Measurements from ENCODE around the gene UXS1.

Gene UXS1

GRCh38 chr2:106189325-106189724 lies 4.8 kb downstream of the UXS1 start:
- no peak for DNase-seq (ENCODE audit: low read depth in 2 of 2)

GRCh38 chr2:106187273-106187891 lies 6.7 kb downstream of the UXS1 start:
- no peak for DNase-seq (ENCODE audit: low read depth in 2 of 2)

GRCh38 chr2:106185475-106186184 lies 8.5 kb downstream of the UXS1 start:
- no peak for DNase-seq (ENCODE audit: low read depth in 2 of 2)

- DNase-seq (ENCODE audit: low read depth in 2 of 2): no peak
These were observed 9.2 kb downstream of the UXS1 start for GRCh38 chr2:106184857-106185256.

- no peak for DNase-seq (ENCODE audit: low read depth in 2 of 2)
These were observed 9.7 kb downstream of the UXS1 start for GRCh38 chr2:106184394-106184793.

- no peak for DNase-seq (ENCODE audit: low read depth in 2 of 2)
These were observed 10.9 kb downstream of the UXS1 start for GRCh38 chr2:106183101-106183696.

- no peak for DNase-seq (ENCODE audit: low read depth in 2 of 2)
These were observed 13.0 kb downstream of the UXS1 start for GRCh38 chr2:106181064-106181463.

- no peak for DNase-seq (ENCODE audit: low read depth in 2 of 2)
These were observed 13.5 kb downstream of the UXS1 start for GRCh38 chr2:106180602-106181001.

- DNase-seq (ENCODE audit: low read depth in 2 of 2): no peak
These were observed 15.4 kb downstream of the UXS1 start for GRCh38 chr2:106178716-106179115.

- no peak for DNase-seq (ENCODE audit: low read depth in 2 of 2)
These were observed 16.5 kb downstream of the UXS1 start for GRCh38 chr2:106177581-106177980.

GRCh38 chr2:106176446-106177099 lies 17.5 kb downstream of the UXS1 start:
- no peak for DNase-seq (ENCODE audit: low read depth in 2 of 2)

- DNase-seq (ENCODE audit: low read depth in 2 of 2): no peak
These were observed 18.8 kb downstream of the UXS1 start for GRCh38 chr2:106175086-106175850.

GRCh38 chr2:106174056-106174455 lies 20.0 kb downstream of the UXS1 start:
- no peak for DNase-seq (ENCODE audit: low read depth in 2 of 2)

- DNase-seq (ENCODE audit: low read depth in 2 of 2): no peak
These were observed 21.5 kb downstream of the UXS1 start for GRCh38 chr2:106172649-106173048.

GRCh38 chr2:106168657-106169056 lies 25.4 kb downstream of the UXS1 start:
- DNase-seq (ENCODE audit: low read depth in 2 of 2): no peak

GRCh38 chr2:106167067-106167466 lies 27.0 kb downstream of the UXS1 start:
- DNase-seq (ENCODE audit: low read depth in 2 of 2): no peak

- DNase-seq (ENCODE audit: low read depth in 2 of 2): no peak
These were observed 28.5 kb downstream of the UXS1 start for GRCh38 chr2:106165561-106165960.

- no peak for DNase-seq (ENCODE audit: low read depth in 2 of 2)
These were observed 29.1 kb downstream of the UXS1 start for GRCh38 chr2:106165029-106165428.

GRCh38 chr2:106163948-106164545 lies 30.1 kb downstream of the UXS1 start:
- no peak for DNase-seq (ENCODE audit: low read depth in 2 of 2)

GRCh38 chr2:106161938-106162820 lies 31.9 kb downstream of the UXS1 start:
- DNase-seq (ENCODE audit: low read depth in 2 of 2): no peak

- no peak for DNase-seq (ENCODE audit: low read depth in 2 of 2)
These were observed 32.8 kb downstream of the UXS1 start for GRCh38 chr2:106161341-106161740.

All from stimulated activated CD8-positive, alpha-beta memory T cell treated with anti-CD3 and anti-CD28 coated beads, Interleukin-2, amount 100 ng/mL, for 1 hour (primary cell).